PC-9 (cell line): ENCODE results near the gene TRAPPC6A.

Experiments
- EZH2 ChIP-seq: fragments of 200-600 bp; sonication (generic); IDR thresholded peaks from 2 replicates; pipeline ENCODE4 v1.8.0; 2017; ENCODE audit warnings: antibody characterized with exemption, low read depth
- TF ChIP-seq, protein P1 (sequence below): fragments of 200-600 bp; sonication (generic); conservative IDR thresholded peaks from 2 replicates; pipeline ENCODE4 v1.6.1; 2017; ENCODE audit warnings: mixed run types, antibody characterized with exemption, mild to moderate bottlenecking, moderate library complexity

DNA sequence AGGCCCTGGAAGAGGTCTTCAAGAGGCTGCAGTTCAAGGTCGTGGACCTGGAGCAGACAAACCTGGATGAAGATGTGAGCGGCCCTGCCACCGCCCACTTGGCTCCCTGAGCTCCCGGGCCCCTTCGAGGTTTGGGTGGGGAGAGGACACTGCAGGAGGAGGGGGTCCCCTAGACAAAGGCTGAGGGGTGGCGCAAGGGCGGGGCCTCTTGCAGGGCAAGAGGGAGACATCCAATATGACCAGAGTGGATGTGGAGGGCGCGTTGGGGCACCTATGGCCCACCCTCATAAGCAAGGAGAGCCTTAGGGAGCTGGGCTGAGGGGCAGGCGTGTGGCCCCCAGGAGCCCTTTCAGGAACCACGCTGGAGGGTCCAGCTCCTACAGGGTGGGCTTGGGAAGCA, 37.5 kb downstream of the TRAPPC6A start:
- TF ChIP-seq, protein P1, sequence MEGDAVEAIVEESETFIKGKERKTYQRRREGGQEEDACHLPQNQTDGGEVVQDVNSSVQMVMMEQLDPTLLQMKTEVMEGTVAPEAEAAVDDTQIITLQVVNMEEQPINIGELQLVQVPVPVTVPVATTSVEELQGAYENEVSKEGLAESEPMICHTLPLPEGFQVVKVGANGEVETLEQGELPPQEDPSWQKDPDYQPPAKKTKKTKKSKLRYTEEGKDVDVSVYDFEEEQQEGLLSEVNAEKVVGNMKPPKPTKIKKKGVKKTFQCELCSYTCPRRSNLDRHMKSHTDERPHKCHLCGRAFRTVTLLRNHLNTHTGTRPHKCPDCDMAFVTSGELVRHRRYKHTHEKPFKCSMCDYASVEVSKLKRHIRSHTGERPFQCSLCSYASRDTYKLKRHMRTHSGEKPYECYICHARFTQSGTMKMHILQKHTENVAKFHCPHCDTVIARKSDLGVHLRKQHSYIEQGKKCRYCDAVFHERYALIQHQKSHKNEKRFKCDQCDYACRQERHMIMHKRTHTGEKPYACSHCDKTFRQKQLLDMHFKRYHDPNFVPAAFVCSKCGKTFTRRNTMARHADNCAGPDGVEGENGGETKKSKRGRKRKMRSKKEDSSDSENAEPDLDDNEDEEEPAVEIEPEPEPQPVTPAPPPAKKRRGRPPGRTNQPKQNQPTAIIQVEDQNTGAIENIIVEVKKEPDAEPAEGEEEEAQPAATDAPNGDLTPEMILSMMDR = no peak
- no peak for TF ChIP-seq EZH2
